ENCODE data around the gene MAPK8IP3. TPM values are rescaled to one million over a fixed set of nuclear protein-coding genes. Genes with fewer than 3 reads are reported as not detected.

MAPK8IP3 gene
- total RNA-seq, 4 donors from 2014 or later: 56.0 to 206 (median 82.1) TPM

DNA sequence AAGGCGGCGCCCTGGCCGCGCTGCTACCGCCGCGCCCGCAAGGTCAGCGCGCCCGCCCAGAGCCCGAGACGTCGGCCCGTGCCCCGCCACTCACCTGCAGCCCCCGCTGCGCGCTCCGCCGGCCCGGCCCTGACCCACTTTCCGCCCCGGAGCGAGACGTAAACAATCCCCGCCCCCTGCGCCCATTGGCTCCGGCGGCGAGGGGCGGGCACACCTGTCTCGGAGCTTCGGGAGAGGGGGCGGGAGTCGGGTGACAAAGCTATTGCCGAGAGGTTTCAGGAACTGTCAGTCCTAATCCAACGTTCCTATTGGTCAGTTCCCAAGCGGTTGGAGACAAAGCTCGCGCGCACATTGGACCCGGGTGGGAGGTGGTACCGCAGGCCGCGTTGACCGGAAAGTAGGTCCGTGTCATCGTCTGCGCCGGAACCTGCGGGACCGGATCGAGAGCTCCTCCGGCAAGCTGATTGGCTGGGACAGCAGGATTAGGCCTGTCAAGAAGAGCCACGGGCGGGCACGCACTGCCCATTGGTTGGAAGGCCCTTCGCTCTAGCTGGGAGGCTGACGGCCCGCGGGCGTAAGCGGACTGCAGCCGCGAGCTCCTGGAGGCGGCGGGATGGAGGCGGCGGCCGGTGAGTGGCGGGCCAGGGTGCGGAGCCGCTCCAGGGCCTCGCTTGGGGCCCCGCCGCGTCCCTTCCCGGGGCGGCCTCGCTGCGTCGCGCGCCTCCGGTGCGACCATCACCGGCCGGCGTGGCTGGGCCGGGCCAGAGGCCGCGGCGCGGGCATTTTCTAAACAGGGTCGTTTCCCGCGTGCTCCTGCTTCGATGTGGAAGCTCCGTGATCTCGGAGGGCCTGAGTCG is 76.6 kb downstream of the MAPK8IP3 start, which contains the start of the genes NUBP2 and SPSB3:
Gene NUBP2, plus strand, starts transcription at position 553 of the 857 bp plus-strand sequence. Its CDS starts 61 bp downstream, at position 614.
Gene SPSB3, minus strand, starts transcription at position 164 of the 857 bp plus-strand sequence. CDS start 1,088 bp downstream, outside the sequence.
- Histone ChIP-seq H3K36me3 (peaks cover 40% of the 10 kb centered on the region), H3K9me3 (no peaks in the 10 kb centered on the region), H3K27ac (peak within 1 kb of the TSS; percentile 92), H3K4me3 (peak within 1 kb of the TSS; percentile 79), H3K4me1 (peaks cover 47% of the 10 kb centered on the region), H3K27me3 (no peaks in the 10 kb centered on the region)
- TF ChIP-seq POLR2A (IDR thresholded peaks at IDR 0.05) (peak in 1 of 2 donors; percentile 46), POLR2AphosphoS5 (IDR thresholded peaks at IDR 0.05) (peak in 2 of 3 donors; percentile 22 to 96)
- TF ChIP-seq, protein P1, sequence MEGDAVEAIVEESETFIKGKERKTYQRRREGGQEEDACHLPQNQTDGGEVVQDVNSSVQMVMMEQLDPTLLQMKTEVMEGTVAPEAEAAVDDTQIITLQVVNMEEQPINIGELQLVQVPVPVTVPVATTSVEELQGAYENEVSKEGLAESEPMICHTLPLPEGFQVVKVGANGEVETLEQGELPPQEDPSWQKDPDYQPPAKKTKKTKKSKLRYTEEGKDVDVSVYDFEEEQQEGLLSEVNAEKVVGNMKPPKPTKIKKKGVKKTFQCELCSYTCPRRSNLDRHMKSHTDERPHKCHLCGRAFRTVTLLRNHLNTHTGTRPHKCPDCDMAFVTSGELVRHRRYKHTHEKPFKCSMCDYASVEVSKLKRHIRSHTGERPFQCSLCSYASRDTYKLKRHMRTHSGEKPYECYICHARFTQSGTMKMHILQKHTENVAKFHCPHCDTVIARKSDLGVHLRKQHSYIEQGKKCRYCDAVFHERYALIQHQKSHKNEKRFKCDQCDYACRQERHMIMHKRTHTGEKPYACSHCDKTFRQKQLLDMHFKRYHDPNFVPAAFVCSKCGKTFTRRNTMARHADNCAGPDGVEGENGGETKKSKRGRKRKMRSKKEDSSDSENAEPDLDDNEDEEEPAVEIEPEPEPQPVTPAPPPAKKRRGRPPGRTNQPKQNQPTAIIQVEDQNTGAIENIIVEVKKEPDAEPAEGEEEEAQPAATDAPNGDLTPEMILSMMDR (IDR thresholded peaks at IDR 0.05): no peak
- 0% methylated on average over 2 of the region's 102 CpGs for WGBS
- peak; percentile 100 for DNase-seq (ENCODE audit: low spot score in 2 of 2)

DNA sequence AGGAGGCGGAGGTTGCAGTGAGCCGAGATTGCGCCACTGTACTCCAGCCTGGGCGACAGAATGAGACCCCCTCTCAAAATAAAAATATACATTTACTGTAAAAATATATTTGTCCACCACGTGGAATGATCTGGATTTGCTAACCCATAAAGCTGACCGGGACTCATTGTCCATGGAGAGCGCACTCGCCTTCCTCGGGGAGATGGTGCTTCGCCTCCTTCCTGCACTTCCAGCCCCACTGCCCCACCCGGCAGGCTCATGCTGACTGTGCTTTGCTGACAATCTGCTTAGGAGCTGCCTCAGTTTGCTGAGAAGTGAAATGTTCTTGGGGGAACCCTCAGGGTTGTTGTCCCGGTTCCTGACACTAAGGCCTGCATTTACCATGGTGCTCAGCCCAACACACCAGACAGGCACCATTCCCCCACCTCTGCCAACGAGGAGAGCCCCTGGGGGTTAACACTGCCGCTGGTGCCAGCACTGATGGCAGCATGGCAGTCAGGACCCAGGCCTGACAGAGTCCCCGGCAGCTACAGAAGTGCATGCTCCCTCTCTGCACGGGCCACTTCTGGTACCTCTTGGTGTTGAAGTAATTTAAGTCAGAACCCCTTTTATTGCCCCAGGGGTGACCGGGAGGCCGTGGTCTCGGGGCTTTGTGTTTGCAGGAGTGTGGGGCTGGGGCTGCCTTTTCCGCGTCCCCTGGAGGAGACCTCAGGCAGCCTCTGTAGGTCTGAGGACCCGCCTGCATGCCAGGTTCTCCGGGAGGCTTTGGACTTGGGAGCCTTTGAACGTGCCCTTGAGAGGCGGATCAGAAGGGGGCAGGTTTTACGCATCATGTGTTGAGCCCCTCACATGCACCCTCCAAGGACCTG is 79.2 kb downstream of the MAPK8IP3 start:
- peaks cover 35% of the 10 kb centered on the region for H3K36me3 ChIP-seq
- WGBS: 83% methylated on average over 21 of the region's 26 CpGs
- no peaks in the 10 kb centered on the region for H3K27me3 ChIP-seq
- DNase-seq (ENCODE audit: low spot score in 2 of 2): no peak
- no peak overlapping the region for H3K4me3 ChIP-seq
- no peaks in the 10 kb centered on the region for H3K9me3 ChIP-seq
- no peak overlapping the region for H3K27ac ChIP-seq
- H3K4me1 ChIP-seq: peaks cover 65% of the 10 kb centered on the region
- no peak for TF ChIP-seq POLR2AphosphoS5 (IDR thresholded peaks at IDR 0.05)
- TF ChIP-seq, protein P1 (IDR thresholded peaks at IDR 0.05): no peak
- no peak for TF ChIP-seq POLR2A (IDR thresholded peaks at IDR 0.05)
- TF ChIP-seq EP300 (IDR thresholded peaks at IDR 0.05): no peak

DNA sequence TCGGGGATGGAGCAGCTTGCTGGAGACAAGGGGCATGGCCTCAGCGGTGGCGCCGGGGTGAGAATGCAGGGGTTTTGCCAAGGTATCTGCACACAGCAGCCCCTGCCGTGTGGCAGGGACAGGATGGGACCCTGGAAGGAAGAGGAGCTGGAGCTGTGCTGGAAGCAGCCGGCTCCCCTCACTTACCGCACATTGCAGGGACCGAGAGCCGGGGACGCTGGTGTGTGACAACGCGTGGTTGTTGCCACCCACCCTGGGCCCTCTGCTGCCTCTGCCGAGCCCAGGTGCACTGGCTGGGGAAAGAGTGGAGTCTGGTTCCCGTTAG is 79.8 kb downstream of the MAPK8IP3 start:
- DNase-seq (ENCODE audit: low spot score in 2 of 2): no peak
- H3K27me3 ChIP-seq: no peaks in the 10 kb centered on the region
- WGBS: no CpG with 5 or more reads among the region's 14 CpGs
- TF ChIP-seq POLR2A (IDR thresholded peaks at IDR 0.05): no peak
- TF ChIP-seq, protein P1 (IDR thresholded peaks at IDR 0.05): no peak
- TF ChIP-seq EP300 (IDR thresholded peaks at IDR 0.05): no peak
- TF ChIP-seq POLR2AphosphoS5 (IDR thresholded peaks at IDR 0.05): no peak
- H3K36me3 ChIP-seq: peaks cover 39% of the 10 kb centered on the region
- H3K4me1 ChIP-seq: peaks cover 61% of the 10 kb centered on the region
- H3K9me3 ChIP-seq: no peaks in the 10 kb centered on the region
- no peak overlapping the region for H3K4me3 ChIP-seq
- no peak overlapping the region for H3K27ac ChIP-seq

DNA sequence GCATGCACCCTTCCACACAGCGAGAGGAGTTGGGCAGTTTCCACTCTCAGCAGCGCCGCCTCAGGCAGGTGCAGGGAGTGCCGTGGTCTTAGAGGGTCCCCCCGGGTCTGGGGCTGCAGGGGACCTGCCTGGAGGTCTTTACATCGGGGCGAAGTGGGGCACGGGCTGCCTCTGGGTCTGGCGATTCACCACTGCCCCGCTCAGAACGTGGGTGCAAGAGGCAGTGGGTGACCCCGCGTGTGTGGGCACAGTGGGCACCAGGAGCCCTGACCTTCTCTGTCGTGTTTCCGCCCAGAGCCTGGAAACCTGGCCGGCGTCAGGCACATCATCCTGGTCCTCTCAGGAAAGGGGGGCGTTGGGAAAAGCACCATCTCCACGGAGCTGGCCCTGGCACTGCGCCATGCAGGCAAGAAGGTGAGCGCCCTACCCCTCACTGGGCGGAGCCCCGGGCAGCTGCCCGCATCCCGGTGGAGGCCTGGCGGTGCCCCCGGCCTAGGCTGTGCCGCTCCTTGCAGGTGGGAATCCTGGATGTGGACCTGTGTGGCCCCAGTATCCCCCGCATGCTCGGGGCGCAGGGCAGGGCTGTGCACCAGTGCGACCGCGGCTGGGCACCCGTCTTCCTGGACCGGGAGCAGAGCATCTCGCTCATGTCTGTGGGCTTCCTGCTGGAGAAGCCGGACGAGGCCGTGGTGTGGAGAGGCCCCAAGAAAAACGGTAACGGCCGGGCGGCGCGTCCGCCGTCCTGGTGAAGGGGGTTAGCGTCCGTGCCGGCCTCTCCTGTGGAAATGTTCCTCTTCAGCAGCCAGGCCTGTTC is 80.5 kb downstream of the MAPK8IP3 start:
- WGBS: 84% methylated on average over 28 of the region's 51 CpGs
- Histone ChIP-seq H3K27ac (no peak overlapping the region), H3K4me1 (peaks cover 54% of the 10 kb centered on the region), H3K36me3 (peaks cover 45% of the 10 kb centered on the region), H3K4me3 (no peak overlapping the region), H3K9me3 (no peaks in the 10 kb centered on the region), H3K27me3 (no peaks in the 10 kb centered on the region)
- no peak for TF ChIP-seq EP300 (IDR thresholded peaks at IDR 0.05)
- no peak for TF ChIP-seq POLR2A (IDR thresholded peaks at IDR 0.05)
- TF ChIP-seq POLR2AphosphoS5 (IDR thresholded peaks at IDR 0.05): no peak
- TF ChIP-seq, protein P1 (IDR thresholded peaks at IDR 0.05): no peak
- no peak for DNase-seq (ENCODE audit: low spot score in 2 of 2)

All from suprapubic skin (tissue), 4 donors.